Endothelial cell of umbilical vein (primary cell): ENCODE results near the gene CDK2.

Source experiments
- CTCF ChIP-seq, 2 donors: IDR thresholded peaks; 1 replicate in 1 of 2; 2 replicates in 1 of 2; pipeline ENCODE4 v1.5.1; 2011; ENCODE audit warnings: low read length in 2 of 2, mild to moderate bottlenecking in 2 of 2, moderate library complexity in 2 of 2, control low read depth in 1 of 2, inconsistent platforms in 1 of 2, low read depth in 1 of 2; ENCODE audit not compliant: insufficient read depth in 1 of 2; ENCODE audit errors: extremely low read depth in 1 of 2
- POLR2AphosphoS5 ChIP-seq: IDR thresholded peaks from 2 replicates; pipeline ENCODE4 v1.6.1; 2012; ENCODE audit warnings: low read depth, mild to moderate bottlenecking, control low read depth, low read length, moderate library complexity; ENCODE audit not compliant: insufficient read depth

DNA sequence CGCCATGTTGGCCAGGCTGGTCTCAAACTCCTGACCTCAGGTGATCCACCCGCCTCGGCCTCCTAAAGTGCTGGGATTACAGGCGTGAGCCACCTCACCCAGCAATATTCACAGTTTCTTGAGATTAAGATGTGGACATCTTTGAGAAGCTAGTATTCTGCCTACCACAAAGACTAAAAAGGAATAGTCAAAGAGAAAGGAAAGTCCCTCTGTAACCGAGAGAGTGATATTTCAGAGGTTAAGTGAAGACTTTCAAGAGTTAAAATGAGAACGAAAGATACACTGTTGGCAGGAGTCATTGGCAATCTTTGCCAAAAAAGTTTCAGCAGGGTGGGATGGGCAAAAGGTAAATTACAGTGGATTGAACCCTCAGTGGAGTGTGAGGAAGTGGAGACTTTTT lies 20.1 kb upstream of the CDK2 start:
- no peak for TF ChIP-seq POLR2AphosphoS5
- no peak for TF ChIP-seq CTCF (IDR thresholded peaks at IDR 0.05; ENCODE audit: extremely low read depth in 1 of 2, insufficient read depth in 1 of 2, low read depth in 1 of 2, low read length in 2 of 2)
